Cardiac fibroblast (primary cell): Measurements from ENCODE around the gene CDC5L.

Experiments used
- DNase-seq, 2 donors: peaks; one replicate each; pipeline versions ENCODE4 v3.0.0 to v3.0.0-alpha.2; 2010; ENCODE audit warnings: low read depth in 2 of 2
- H3K4me3 ChIP-seq, 2 donors: replicated peaks in 1 of 2; 1 replicate in 1 of 2; 2 replicates in 1 of 2; pipeline ENCODE4 v1.5.1; 2011; ENCODE audit warnings: low read depth in 2 of 2, low read length in 2 of 2, mild to moderate bottlenecking in 2 of 2, moderate library complexity in 1 of 2
- CTCF ChIP-seq: IDR thresholded peaks from one replicate; pipeline ENCODE4 v1.5.1; 2011; ENCODE audit warnings: low read depth, mild to moderate bottlenecking, low read length, inconsistent platforms

Gene CDC5L

GRCh38 chr6:44494011-44494501, 106.5 kb downstream of the CDC5L start:
- DNase-seq = peak; percentile 62 to 93
- no peak overlapping the region for H3K4me3 ChIP-seq
- TF ChIP-seq CTCF = peak; percentile 24

- DNase-seq = peak; percentile 11 to 18
- no peak overlapping the region for H3K4me3 ChIP-seq
- TF ChIP-seq CTCF = no peak
These were observed 107.8 kb downstream of the CDC5L start for GRCh38 chr6:44495036-44495901.

- no peak for DNase-seq
- no peak overlapping the region for H3K4me3 ChIP-seq
- no peak for TF ChIP-seq CTCF
These were observed 109.3 kb downstream of the CDC5L start for GRCh38 chr6:44496665-44497369.

GRCh38 chr6:44497807-44498206, 110.3 kb downstream of the CDC5L start:
- DNase-seq = no peak
- TF ChIP-seq CTCF = no peak
- H3K4me3 ChIP-seq = no peak overlapping the region

GRCh38 chr6:44498436-44498835, 110.9 kb downstream of the CDC5L start:
- no peak for DNase-seq
- no peak overlapping the region for H3K4me3 ChIP-seq
- TF ChIP-seq CTCF = no peak

GRCh38 chr6:44499609-44500008, 112.1 kb downstream of the CDC5L start:
- no peak overlapping the region for H3K4me3 ChIP-seq
- DNase-seq = no peak
- TF ChIP-seq CTCF = no peak
